Colon (tissue), 2 donors: ENCODE data around the gene UBL5.
"Not testable (repeated sequence)": the region's sequence is repeated elsewhere in the genome, so short reads cannot be mapped to it uniquely, and the experiment has no call there.

Experiments
- FAIRE-seq: peaks from 2 replicates; lab custom pipeline; 2012; peaks lifted over from hg19 to GRCh38; lab: Jason Lieb, UNC
- donor health status: control.
- donor health status: control.

The UBL5 gene

GRCh38 chr19:9818175-9818733 is 9.5 kb upstream of the UBL5 start:
- no peak for FAIRE-seq

DNA sequence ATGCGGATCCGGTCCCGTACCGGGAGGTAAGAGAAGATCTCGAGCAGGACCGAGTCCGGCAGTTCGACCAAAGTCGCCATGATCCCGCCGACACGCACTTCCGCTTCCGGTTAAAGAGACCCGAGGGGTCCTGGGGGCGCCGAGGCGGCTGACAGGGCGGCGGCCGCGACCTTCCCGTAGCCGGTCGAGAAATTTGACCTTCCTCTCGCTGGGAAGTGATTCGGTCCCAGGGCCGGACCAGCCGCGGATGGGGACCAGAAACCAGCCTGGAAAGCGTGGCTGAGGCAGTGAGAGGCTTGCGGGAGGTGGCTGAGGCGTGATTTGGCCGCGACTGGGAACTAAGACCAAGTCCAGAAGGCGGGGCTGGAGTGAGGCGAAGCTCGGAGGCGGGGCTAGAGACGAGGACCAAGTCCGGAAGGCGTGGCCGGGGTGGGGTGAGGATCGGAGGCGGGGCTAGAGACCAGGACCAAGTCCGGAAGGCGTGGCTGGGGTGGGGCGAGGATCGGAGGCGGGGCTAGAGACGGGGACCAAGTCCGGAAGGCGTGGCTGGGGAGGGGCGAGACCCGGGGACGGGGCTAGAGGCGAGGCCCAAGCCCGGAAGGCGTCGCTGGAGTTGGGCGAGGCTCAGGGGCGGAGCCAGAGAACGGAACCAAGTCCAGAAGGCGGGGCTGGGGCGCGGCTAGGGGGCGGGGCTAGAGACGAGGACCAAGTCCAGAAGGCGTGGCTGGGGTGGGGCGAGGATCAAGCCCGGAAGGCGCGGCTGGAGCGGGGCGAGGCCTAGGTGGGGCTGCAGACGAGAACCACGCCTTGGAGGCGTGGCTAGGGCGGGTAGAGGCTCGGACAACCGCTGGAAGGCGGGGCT is 8.8 kb upstream of the UBL5 start, which contains the start of gene FBXL12:
Gene FBXL12, minus strand, starts transcription at position 346 of the 862 bp plus-strand sequence. Its CDS starts 266 bp downstream, at position 80.
- FAIRE-seq: peak; percentile 69

GRCh38 chr19:9819596-9819909 is 8.2 kb upstream of the UBL5 start:
- no peak for FAIRE-seq

GRCh38 chr19:9820034-9820433 is 7.7 kb upstream of the UBL5 start:
- not testable (repeated sequence) for FAIRE-seq

- FAIRE-seq: no peak
Observed at GRCh38 chr19:9823816-9824215, 3.9 kb upstream of the UBL5 start.

DNA sequence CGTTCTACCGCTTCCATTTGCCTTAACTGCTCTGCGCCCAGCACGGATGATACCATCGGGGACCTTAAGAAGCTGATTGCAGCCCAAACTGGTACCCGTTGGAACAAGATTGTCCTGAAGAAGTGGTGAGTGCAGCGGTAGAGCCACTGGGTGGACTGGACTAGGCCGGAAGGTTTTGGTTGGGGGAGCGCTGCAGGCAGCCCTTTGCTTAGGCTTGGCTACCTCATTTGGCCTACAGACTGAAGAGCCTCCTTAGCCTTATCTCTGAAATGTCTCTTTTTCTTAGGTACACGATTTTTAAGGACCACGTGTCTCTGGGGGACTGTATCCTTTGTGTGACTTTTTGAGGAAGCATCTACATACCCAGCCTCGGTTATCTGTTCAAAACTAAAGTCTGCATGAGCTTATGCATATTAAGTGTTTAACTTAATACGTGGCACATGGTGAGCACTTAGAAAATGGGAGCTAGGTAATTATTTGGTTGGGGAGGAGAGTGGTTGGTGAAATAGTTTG is 889 bp downstream of the UBL5 start:
- no peak for FAIRE-seq

- FAIRE-seq: no peak
Observed at GRCh38 chr19:9834307-9834725, 6.6 kb downstream of the UBL5 start.

GRCh38 chr19:9834726-9835506 is 7.2 kb downstream of the UBL5 start, which contains the start of gene PIN1:
PIN1 (plus strand) TSS chr19:9835318; CDS start chr19:9835345, 27 bp downstream.
- FAIRE-seq: no peak

- no peak for FAIRE-seq
Observed at GRCh38 chr19:9835507-9835949, 7.8 kb downstream of the UBL5 start.

GRCh38 chr19:9836021-9836420 is 8.3 kb downstream of the UBL5 start:
- FAIRE-seq: no peak

DNA sequence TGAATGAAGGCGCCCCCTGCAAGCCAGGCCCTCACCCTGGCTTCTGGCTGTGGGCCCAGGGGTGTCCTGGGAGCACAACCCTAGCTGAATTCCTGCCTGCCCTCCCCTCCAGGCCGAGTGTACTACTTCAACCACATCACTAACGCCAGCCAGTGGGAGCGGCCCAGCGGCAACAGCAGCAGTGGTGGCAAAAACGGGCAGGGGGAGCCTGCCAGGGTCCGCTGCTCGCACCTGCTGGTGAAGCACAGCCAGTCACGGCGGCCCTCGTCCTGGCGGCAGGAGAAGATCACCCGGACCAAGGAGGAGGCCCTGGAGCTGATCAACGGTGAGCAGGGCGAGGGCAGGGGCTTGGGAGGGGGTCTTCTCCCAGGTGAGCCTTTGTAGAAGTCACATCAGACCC is 10.6 kb downstream of the UBL5 start:
- FAIRE-seq: no peak

DNA sequence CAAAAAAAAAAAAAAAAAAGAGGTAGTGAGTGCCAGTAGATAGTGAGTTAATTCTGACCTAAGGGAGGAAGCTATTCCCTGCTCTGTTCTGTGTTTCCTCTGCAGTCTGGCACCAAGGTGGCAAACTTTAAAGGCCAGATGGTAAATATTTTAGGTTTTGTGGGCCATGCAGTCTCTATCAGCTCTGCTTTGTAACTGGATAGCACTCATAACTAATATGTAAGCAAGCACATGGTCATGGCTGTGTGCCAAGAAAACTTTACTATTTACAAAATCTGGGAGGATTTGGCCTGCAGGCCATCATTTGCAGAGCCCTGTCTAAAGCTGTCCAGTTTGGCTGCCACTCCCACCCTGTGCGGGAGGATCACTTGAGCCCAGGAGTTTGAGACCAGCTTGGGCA is 11.7 kb downstream of the UBL5 start:
- no peak for FAIRE-seq

DNA sequence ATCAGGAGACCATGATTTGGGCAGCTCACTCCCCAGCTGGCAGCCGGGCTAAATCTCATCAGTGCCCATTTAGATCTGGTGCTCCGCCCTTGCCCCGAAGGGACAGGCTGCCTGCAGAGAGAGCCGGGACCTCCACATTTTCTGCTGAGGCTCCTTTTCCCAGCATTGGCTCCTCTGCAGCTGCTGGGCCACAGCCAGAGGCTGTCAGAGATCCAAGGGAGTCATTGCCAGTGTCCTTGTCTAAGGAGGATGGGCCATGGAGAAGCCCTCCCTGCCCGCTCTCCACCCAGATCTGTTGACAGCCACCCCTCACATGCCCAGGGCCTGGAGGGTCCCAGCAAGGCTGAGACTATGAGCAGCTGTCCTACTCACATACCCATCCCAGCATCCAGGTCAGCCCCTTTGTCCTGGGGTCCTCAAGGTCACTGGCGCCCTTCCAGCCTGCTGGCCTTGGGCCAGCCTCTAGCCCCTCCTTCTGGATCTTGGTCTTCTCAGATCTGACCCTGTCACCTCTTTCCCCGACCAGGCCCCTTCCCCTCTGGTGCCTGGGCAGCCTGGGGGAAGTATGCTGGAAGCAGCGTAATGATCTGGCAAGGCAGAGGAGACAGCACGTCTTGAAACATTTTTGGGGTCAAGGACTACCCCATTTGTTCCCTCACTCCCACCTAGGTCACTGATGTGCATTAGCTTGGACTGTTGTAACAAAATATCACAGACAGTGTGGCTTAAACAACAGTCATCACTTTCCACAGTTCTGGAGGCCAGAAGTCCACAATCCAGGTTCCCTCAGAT is 15.3 kb downstream of the UBL5 start:
- no peak for FAIRE-seq

DNA sequence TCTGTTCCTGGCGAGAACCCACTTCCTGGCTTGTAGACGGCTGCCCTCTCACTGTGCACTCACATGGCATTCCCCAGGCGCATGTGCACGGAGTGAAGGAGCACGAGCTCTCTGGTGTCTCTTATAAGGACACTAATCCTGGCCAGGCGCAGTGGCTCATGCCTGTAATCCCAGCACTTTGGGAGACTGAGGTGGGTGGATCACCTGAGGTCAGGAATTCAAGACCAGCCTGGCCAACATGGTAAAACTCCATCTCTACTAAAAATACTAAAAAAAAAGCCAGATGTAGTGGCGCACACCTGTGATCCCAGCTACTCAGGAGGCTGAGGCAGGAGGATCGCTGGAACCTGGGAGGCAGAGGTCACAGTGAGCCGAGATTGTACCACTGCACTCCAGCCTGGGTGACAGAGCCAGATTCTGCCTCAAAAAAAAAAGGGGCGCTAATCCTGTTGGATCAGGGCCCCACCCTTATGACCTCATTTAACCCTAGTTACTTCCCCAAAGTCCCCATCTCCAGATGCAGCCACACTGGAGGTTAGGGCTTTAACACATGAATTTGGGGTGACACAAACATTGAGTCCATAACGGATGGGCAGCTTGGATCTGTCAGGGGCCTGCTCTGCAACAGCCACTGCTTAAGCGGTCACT is 16.0 kb downstream of the UBL5 start:
- not testable (repeated sequence) for FAIRE-seq

GRCh38 chr19:9847087-9847671 is 19.5 kb downstream of the UBL5 start:
- FAIRE-seq: no peak

DNA sequence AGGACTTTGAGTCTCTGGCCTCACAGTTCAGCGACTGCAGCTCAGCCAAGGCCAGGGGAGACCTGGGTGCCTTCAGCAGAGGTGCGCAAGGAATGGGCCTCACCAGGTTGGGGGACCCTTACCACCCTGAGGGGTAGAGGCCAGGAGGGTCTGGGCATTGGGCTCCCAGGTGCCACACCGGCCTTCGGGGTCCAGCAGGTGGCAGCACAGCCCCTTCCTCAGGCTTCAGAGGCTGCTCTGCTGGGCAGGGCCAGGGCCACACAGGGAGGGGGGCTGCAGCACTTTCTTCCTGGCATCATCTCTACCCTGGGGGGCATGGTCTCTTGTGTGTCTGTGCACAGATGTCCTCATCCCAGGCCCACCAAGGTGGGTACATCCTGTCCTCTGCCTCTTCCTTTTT is 20.3 kb downstream of the UBL5 start:
- no peak for FAIRE-seq

GRCh38 chr19:9848762-9849161 is 21.0 kb downstream of the UBL5 start:
- no peak for FAIRE-seq

GRCh38 chr19:9849791-9850190 is 22.1 kb downstream of the UBL5 start:
- no peak for FAIRE-seq

- no peak for FAIRE-seq
Observed at GRCh38 chr19:9850235-9850959, 22.7 kb downstream of the UBL5 start.

DNA sequence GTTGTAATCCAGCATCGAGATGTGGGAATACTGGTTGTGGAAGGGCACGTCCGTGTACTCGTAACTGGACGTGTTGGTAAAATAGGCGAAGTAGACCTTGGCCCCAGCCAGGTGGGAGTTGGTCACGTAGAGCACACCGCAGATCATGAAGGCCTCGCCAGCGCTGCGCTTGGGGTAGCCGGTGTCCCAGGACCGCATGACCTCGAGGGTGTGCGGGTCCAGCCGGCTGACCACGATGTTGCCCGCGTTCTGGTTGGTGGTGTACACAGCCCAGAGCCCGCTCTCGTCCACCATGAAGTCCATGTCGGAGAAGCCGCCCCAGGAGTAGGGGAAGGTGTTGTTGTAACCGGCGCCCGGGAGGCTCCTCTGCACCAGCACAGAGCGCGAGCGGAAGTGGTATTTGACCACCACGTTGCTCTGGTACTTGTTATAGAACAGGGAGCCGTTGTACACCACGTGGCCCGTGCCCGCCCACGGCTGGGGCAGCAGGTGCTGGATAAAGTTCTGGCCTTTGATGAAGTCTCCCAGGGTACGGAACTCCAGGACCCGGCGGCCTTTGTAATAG is 26.6 kb downstream of the UBL5 start:
- no peak for FAIRE-seq
